Heart right ventricle (tissue), 16 donors: ENCODE data around the gene MROH7. TPM values are rescaled to one million over a fixed set of nuclear protein-coding genes. Genes with fewer than 3 reads are reported as not detected.
A peak's percentile ranks its signal among the peaks of the same experiment; 100 is the strongest.

ENCODE experiments used
- ATAC-seq, 8 donors: fragments of 200-7000 bp; cut with Tn5 transposase; one replicate each; pipeline ENCODE4 v1.9.1; 2020; ENCODE audit warnings: mild to moderate bottlenecking in 8 of 8, moderate library complexity in 8 of 8, moderate number of reproducible peaks in 1 of 8
- DNase-seq, 2 donors: peaks; one replicate each; pipeline ENCODE4 v3.0.0-alpha.2; 2020
- H3K27ac ChIP-seq, 10 donors: fragments of 200-600 bp; sonication (generic) in 2 of 10; one replicate each; pipeline versions ENCODE4 v1.5.0 to v1.8.0; 2020 to 2022; ENCODE audit warnings: mild to moderate bottlenecking in 3 of 10
- H3K27me3 ChIP-seq, 7 donors: fragments of 200-600 bp; one replicate each; pipeline ENCODE4 v1.8.0; 2021 to 2022; ENCODE audit warnings: mild to moderate bottlenecking in 2 of 7
- H3K36me3 ChIP-seq, 9 donors: fragments of 200-600 bp; sonication (generic) in 1 of 9; one replicate each; pipeline versions ENCODE4 v1.5.0 to v1.8.0; 2020 to 2022; ENCODE audit warnings: mild to moderate bottlenecking in 2 of 9
- H3K4me1 ChIP-seq, 9 donors: fragments of 200-600 bp; sonication (generic) in 1 of 9; one replicate each; pipeline versions ENCODE4 v1.5.0 to v1.8.0; 2020 to 2022; ENCODE audit warnings: mild to moderate bottlenecking in 4 of 9
- H3K4me3 ChIP-seq, 10 donors: fragments of 200-600 bp; sonication (generic) in 2 of 10; one replicate each; pipeline versions ENCODE4 v1.5.0 to v1.8.0; 2020 to 2022; ENCODE audit warnings: mild to moderate bottlenecking in 7 of 10, moderate library complexity in 2 of 10
- H3K9me3 ChIP-seq, 11 donors: fragments of 200-600 bp in 10 of 11; sonication (generic) in 2 of 11; one replicate each; pipeline versions ENCODE4 v1.5.0 to v1.8.0; 2013 to 2022; ENCODE audit warnings: mild to moderate bottlenecking in 2 of 11, control low read depth in 1 of 11, moderate library complexity in 1 of 11
- CTCF ChIP-seq, 9 donors: fragments of 200-600 bp; sonication (generic) in 2 of 9; IDR thresholded peaks; one replicate each; pipeline versions ENCODE4 v1.5.0 to v1.8.0; 2021 to 2022; ENCODE audit warnings: antibody characterized with exemption in 9 of 9, mild to moderate bottlenecking in 5 of 9, moderate library complexity in 1 of 9
- WGBS, 2 donors: extraction: QIAGEN DNeasy Blood & Tissue Kit; methylation state at CpG; one replicate each; pipeline ENCODE4 v1.1.7; 2013; ENCODE audit warnings: inconsistent platforms in 1 of 2; 5-methylcytosine and 5-hydroxymethylcytosine counted together
- intact Hi-C, 10 donors: fragments of 100-400 bp; cut with DNase I; formaldehyde crosslinking; loops; one replicate each; pipeline versions ENCODE4 v1.11.1 to v1.14.2; 2022
- polyA plus RNA-seq, 2 donors: library from polyadenylated mRNA; stranded (reverse); fragments of 200-250 nt; gene quantifications; one replicate each; pipeline ENCODE4 v1.2.3, GENCODE V29; 2013
- total RNA-seq, 10 donors: library from RNA; stranded (reverse); fragmentation: NEBNext Ultra II Directional in 3 of 10; extraction: Animal tissue kit (Norgen Biotek cat#: 25700) in 3 of 10; gene quantifications; one replicate each; pipeline versions ENCODE4 v1.2.1 to v1.2.4, GENCODE V29; 2021 to 2023
- donor health status: Arrhythmogenic right ventricular cardiomyopathy.
- donor health status: ischemic (EF 13 %, LVEDD 7.1; RV severe dilation, severe dysfunction).
- donor health status: healthy with polysubstance abuse.
- donor health status: DM: no; HTN: yes; CAD: no.
- donor health status: DM: no; HTN: no; CAD: no.
- donor health status: ischemic (EF 25% LVEDD 6.9; RV normal size, moderate dysfunction).
- donor health status: ischemic (EF 25% LVEDD 5.7; RV mildly dilated, moderate dysfunction).
- donor health status: healthy.
- donor health status: DM: yes; HTN: yes; CAD: no.
- donor health status: Ischemic cardiomyopathy.
- donor health status: ischemic (EF 35%, LVEDD 5.7; RV mildly dilated, moderate dysfunction).
- donor health status: nonischemic (EF 11% LVEDD 7.7; RV severe dilation, severe dysfunction).
- donor health status: DM: yes; HTN: yes; CAD: no.
- donor health status: PGD.
- donor health status: ischemic (EF 29% LVEDD 5.4; RV normal size, mild dysfunction).
- donor health status: nonischemic (EF 23%, LVEDD 6.1; RV moderate dilation, normal function).

MROH7 gene
- total and polyA plus RNA-seq, 12 donors, result 2.1 to 25.8 (median 12.8) TPM

- Histone ChIP-seq H3K4me1 (no peaks in the 10 kb centered on the region), H3K27me3 (no peaks in the 10 kb centered on the region), H3K36me3 (peaks cover 0 to 7% (median 0%) of the 10 kb centered on the region in 9 donors), H3K9me3 (no peaks in the 10 kb centered on the region), H3K27ac (no peak overlapping the region), H3K4me3 (no peak overlapping the region)
- intact Hi-C loops, result no loop called here
- ATAC-seq (no peak), DNase-seq (no peak)
- 85 to 86% methylated on average over 13 to 14 of the region's 14 CpGs for whole genome bisulfite sequencing, 2 donors
- TF ChIP-seq CTCF (IDR thresholded peaks at IDR 0.05), result no peak
Observed at GRCh38 chr1:54748094-54748835, 106.7 kb downstream of the MROH7 start.

- Histone ChIP-seq H3K27ac (no peak overlapping the region), H3K4me1 (no peaks in the 10 kb centered on the region), H3K4me3 (no peak overlapping the region), H3K36me3 (no peaks in the 10 kb centered on the region), H3K27me3 (no peaks in the 10 kb centered on the region), H3K9me3 (no peaks in the 10 kb centered on the region)
- intact Hi-C loops, result loop anchor here in 1 of 10 donors (10.0 kb wide), 1 partner anchor 64 kb away; no protein-coding TSS in a partner anchor
- ATAC-seq (no peak), DNase-seq (no peak)
- 75 to 79% methylated on average over 6 of the region's 6 CpGs for WGBS, 2 donors
- TF ChIP-seq CTCF (IDR thresholded peaks at IDR 0.05), result no peak
Observed at GRCh38 chr1:54750596-54750995, 109.0 kb downstream of the MROH7 start.

GRCh38 chr1:54751426-54751825, 109.8 kb downstream of the MROH7 start:
- intact Hi-C loops, result loop anchor here in 1 of 10 donors (10.0 kb wide), 1 partner anchor 63 kb away; no protein-coding TSS in a partner anchor
- no peaks in the 10 kb centered on the region for H3K27me3 ChIP-seq
- no peak for ATAC-seq
- no peak for TF ChIP-seq CTCF (IDR thresholded peaks at IDR 0.05)
- H3K36me3 ChIP-seq, result peaks cover 0 to 7% (median 0%) of the 10 kb centered on the region in 9 donors
- no peaks in the 10 kb centered on the region for H3K9me3 ChIP-seq
- no peak overlapping the region for H3K27ac ChIP-seq
- 63 to 70% methylated on average over 4 of the region's 4 CpGs for WGBS, 2 donors
- H3K4me3 ChIP-seq, result no peak overlapping the region
- no peaks in the 10 kb centered on the region for H3K4me1 ChIP-seq
- no peak for DNase-seq

GRCh38 chr1:54754045-54754444, 112.5 kb downstream of the MROH7 start:
- intact Hi-C loops, result loop anchor here in 1 of 10 donors (10.0 kb wide), 1 partner anchor 61 kb away; no protein-coding TSS in a partner anchor
- ATAC-seq, result peak in 1 of 8 donors; percentile 11
- 93 to 95% methylated on average over 22 of the region's 22 CpGs for WGBS, 2 donors
- DNase-seq, result no peak
- Histone ChIP-seq H3K9me3 (no peaks in the 10 kb centered on the region), H3K4me1 (no peaks in the 10 kb centered on the region), H3K36me3 (peaks cover 0 to 33% (median 13%) of the 10 kb centered on the region in 9 donors), H3K4me3 (no peak overlapping the region), H3K27me3 (no peaks in the 10 kb centered on the region), H3K27ac (no peak overlapping the region)
- TF ChIP-seq CTCF (IDR thresholded peaks at IDR 0.05), result no peak
